Measurements from ENCODE around the gene KLK5. TPM values are rescaled to one million over a fixed set of nuclear protein-coding genes. Genes with fewer than 3 reads are reported as not detected.

The KLK5 gene
- total RNA-seq, 1 experiment from 2014 or later = not detected

DNA sequence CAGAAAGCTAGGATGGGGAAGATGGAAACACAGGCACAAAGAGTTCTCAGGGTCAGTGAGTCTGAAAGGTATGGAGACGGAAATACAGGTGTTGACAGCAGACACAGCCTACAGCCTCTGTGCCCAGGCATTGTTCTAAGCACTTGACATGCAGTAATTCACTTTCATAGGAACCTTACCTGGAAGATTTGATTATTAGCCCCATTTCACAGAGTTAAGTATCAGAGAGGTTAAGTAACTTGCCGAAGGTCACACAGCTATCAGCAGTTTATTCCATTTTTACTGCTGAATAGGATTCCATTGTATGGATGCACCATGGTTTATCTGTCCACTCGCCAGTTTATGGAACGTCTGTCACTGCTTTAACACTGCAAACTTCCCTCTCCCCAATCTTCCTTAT lies 54.8 kb downstream of the KLK5 start:
- Histone ChIP-seq H3K9me3 (ENCODE audit: control insufficient read depth, low read depth, low read length) (no peaks in the 10 kb centered on the region), H3K27me3 (ENCODE audit: insufficient read depth, low read length) (no peaks in the 10 kb centered on the region), H3K27ac (ENCODE audit: insufficient read length, low read depth, low read length) (no peak overlapping the region), H2BK20ac (ENCODE audit: low read depth, low read length, poor library complexity, severe bottlenecking) (no peak overlapping the region), H4K8ac (replicated peaks; ENCODE audit: insufficient read length, low read depth, low read length) (no peak overlapping the region), H2AFZ (ENCODE audit: low read length) (no peak overlapping the region), H4K20me1 (ENCODE audit: control insufficient read depth, insufficient read depth, insufficient read length) (no peaks in the 10 kb centered on the region), H2BK12ac (ENCODE audit: insufficient read length, low read depth, low read length) (no peak overlapping the region), H3K18ac (ENCODE audit: insufficient read length, low read depth, low read length) (no peak overlapping the region), H2BK5ac (ENCODE audit: insufficient read length, low read length) (no peak overlapping the region), H3K23ac (ENCODE audit: insufficient read length, low read depth, low read length) (no peak overlapping the region), H3K4ac (ENCODE audit: low read depth, low read length) (no peak overlapping the region), H2BK120ac (ENCODE audit: low read depth, low read length, poor library complexity, severe bottlenecking) (no peak overlapping the region), H3K56ac (ENCODE audit: insufficient read length, low read depth, low read length) (no peak overlapping the region), H3K4me1 (ENCODE audit: insufficient read depth, low read length) (no peaks in the 10 kb centered on the region), H3T11ph (ENCODE audit: low read length) (no peak overlapping the region), H4K91ac (ENCODE audit: insufficient read length, low read depth, low read length) (no peak overlapping the region), H3K14ac (ENCODE audit: insufficient read depth, low read length) (no peak overlapping the region), H3K79me1 (ENCODE audit: insufficient read depth, low read depth, low read length, poor library complexity, severe bottlenecking) (no peaks in the 10 kb centered on the region), H3K9ac (ENCODE audit: extremely low read depth, insufficient read length, low read length) (no peak overlapping the region), H3K23me2 (ENCODE audit: insufficient read length, low read depth, low read length, poor library complexity, severe bottlenecking) (no peaks in the 10 kb centered on the region), H3K79me2 (ENCODE audit: insufficient read depth, low read length) (no peaks in the 10 kb centered on the region), H2AK5ac (ENCODE audit: insufficient read length, low read length) (no peak overlapping the region), H3K4me2 (ENCODE audit: insufficient read depth, insufficient read length, low read length) (no peak overlapping the region), H2BK15ac (ENCODE audit: low read depth, low read length) (no peak overlapping the region), H4K5ac (ENCODE audit: insufficient read length, low read depth, low read length) (no peak overlapping the region)
- peaks cover 4 to 11% (median 7%) of the 10 kb centered on the region in 3 experiments; a peak in 5 of 7 replicates for H3K36me3 Mint-ChIP-seq (ENCODE audit: insufficient read depth in 1 of 3, low read depth in 3 of 3)
- H3K27me3 Mint-ChIP-seq (ENCODE audit: low read depth) = peaks cover 60% of the 10 kb centered on the region
- TF ChIP-seq, protein P1, sequence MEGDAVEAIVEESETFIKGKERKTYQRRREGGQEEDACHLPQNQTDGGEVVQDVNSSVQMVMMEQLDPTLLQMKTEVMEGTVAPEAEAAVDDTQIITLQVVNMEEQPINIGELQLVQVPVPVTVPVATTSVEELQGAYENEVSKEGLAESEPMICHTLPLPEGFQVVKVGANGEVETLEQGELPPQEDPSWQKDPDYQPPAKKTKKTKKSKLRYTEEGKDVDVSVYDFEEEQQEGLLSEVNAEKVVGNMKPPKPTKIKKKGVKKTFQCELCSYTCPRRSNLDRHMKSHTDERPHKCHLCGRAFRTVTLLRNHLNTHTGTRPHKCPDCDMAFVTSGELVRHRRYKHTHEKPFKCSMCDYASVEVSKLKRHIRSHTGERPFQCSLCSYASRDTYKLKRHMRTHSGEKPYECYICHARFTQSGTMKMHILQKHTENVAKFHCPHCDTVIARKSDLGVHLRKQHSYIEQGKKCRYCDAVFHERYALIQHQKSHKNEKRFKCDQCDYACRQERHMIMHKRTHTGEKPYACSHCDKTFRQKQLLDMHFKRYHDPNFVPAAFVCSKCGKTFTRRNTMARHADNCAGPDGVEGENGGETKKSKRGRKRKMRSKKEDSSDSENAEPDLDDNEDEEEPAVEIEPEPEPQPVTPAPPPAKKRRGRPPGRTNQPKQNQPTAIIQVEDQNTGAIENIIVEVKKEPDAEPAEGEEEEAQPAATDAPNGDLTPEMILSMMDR (conservative IDR thresholded peaks at IDR 0.05) = no peak
- no peak overlapping the region for H3K27ac Mint-ChIP-seq
- H3K4me3 Mint-ChIP-seq = no peak overlapping the region
- WGBS (ENCODE audit: extremely low coverage, insufficient read length, low lambda C conversion rate) = no CpG with 5 or more reads among the region's 4 CpGs
- no peak for DNase-seq
- H3K9me3 Mint-ChIP-seq = peaks cover 29% of the 10 kb centered on the region in 2 experiments
- H3K4me1 Mint-ChIP-seq = no peaks in the 10 kb centered on the region

Measured in H9 (cell line).